Measurements from ENCODE around the gene CPLX3.
"Not testable (repeated sequence)": the region's sequence is repeated elsewhere in the genome, so short reads cannot be mapped to it uniquely, and the experiment has no call there.

CPLX3 gene, protein sequence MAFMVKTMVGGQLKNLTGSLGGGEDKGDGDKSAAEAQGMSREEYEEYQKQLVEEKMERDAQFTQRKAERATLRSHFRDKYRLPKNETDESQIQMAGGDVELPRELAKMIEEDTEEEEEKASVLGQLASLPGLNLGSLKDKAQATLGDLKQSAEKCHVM

DNA sequence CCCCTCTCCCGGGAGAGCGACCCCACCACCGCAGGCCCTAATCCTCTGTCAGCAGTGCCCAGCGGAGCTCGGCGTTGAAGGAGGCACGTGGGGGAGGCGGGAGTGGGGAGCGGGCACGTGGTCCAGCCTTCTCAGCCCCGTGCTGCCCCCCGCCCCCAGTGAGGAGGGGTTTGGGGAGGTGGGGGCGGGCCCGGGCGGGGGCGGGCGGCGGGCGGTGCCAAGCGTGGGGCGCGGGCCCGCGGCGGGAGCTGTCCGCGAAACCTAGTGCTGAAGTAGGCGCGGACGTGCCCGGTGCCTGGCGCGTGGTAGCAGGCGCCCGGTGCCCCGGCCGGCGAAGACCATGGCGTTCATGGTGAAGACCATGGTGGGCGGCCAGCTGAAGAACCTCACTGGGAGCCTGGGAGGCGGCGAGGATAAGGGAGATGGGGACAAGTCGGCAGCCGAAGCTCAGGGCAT is at the start of gene CPLX3:
Gene CPLX3, plus strand, starts transcription at position 264 of the 456 bp plus-strand sequence. Its CDS starts 77 bp downstream, at position 341.
- DNase-seq (peak; percentile 56), ATAC-seq (peak; percentile 33)

DNA sequence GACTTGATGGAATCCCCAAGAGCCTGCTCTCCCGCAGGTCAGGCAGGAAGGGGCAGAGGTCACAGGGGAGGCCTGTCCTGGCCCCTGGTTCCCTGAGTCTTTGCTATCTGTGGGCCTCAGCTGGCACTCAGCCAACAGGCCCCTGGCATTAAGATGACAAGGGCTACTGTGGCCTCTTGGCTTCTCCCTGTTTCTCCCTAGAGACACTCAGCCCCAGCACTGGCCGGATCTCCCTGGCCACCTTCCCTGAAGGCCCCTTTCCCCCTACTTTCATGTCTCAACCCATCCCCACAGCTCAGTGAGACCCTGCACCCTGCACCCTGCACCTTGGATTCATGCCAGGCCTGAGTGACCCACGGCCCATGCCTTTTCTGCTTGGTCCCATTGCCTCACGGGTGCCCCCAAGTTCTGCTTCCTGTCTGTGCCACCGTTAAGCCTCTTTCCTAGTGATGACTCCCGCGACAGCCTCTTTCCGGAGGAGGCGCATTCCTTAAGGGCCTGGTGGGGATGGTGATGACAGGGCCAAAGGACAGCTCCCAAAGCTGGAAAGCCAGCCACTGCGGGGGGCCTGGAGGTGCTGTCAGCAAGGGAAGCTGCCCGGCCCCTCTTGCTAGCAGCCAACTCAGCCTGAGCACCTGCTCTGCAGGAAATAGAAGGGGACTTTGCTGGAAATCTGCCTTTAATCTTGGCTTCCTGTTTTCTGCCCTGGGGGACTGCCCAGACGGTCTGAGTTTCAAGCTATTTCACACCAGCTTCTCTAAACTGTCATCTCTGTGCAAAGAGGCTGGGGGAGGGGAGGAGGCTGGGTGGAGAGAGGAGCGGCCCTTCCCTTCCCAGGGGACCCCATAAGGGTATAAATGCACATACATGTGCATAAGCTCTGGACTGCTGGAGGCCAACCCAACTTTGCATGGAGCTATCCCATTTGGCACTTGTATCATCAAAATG is 49.3 kb upstream of the CPLX3 start:
- ATAC-seq (peak; percentile 42), DNase-seq (peak; percentile 71)

DNA sequence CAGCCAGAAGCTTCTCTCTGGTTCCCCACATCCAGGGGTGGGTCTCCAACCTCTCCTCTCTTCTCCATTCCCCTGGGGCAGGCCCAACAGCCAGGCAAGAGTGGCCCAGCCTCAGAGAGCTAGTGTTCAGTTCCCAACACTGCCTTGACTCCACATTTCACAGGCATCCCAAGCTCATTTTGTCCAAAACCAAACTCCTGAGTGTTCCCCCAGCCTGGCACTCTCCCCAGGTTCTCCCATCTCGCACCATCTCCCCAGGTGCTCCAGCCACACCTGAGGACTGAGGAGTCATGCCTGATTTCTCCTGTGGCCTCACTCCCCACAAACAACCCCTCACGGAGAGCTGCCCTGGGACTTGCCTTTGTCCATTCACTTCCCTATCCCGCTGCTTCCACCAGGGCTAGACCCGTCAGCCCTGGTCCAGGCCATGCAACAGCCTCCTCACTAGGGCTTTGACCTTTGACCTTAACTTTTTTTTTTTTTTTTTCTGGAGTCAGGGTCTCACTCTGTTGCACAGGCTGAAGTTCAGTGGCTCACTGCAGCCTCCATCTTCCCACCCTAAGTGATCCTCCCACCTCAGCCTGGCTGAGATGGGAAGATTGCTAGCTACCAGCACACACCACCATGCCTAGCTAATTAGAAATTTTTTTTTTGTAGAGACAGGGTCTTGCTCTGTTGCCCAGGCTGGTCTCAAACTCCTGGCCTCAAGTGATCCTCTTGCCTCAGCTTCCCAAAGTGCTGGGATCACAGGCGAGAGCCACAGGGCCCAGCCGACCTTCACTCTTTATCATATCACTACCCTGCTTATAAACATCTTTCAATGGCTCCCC is 48.4 kb upstream of the CPLX3 start:
- DNase-seq, result no peak

DNA sequence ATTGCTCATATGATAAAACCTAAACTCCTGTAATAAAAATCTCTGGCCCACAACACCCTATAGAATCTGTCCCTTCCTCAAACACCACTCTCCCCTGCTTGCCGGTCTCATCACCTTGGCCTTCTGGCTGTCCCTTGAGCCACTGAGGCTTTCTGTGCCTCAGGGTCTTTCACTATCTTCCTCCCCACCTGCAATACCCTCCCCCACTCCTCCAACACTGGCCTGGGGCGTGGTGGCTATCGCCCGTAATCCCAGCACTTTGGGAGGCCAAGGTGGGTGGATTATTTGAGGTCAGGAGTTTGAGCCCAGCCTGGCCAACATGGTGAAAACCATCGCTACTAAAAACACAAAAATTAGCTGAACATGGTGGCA is 47.8 kb upstream of the CPLX3 start:
- ATAC-seq, result no peak

More for the DNA sequence above, 48.4 kb upstream of the CPLX3 start:
- ATAC-seq, result no peak

DNA sequence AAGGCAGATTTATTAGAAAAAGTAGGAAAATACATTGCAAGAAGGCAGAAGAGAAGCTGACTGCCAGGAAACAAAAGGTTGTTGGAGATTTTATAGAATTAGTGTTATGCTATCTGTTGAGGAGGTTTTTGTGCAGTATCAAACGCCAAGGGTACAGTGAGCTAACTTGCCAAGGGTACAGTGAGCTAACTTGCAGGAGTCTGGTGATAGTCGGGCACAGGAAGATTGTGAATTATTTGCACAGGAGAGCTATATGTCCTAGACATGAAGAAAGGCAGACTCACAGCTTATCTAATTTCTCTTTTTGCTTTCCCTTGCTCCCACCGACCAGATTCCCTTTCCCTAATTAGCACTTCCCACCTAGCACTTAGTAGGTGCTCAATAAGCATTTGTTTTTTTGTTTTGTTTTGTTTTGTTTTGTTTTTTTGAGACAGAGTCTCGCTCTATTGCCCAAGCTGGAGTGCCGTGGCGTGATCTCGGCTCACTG is 47.2 kb upstream of the CPLX3 start:
- DNase-seq (no peak), ATAC-seq (no peak)

More for the DNA sequence above, 47.8 kb upstream of the CPLX3 start:
- DNase-seq, result no peak

DNA sequence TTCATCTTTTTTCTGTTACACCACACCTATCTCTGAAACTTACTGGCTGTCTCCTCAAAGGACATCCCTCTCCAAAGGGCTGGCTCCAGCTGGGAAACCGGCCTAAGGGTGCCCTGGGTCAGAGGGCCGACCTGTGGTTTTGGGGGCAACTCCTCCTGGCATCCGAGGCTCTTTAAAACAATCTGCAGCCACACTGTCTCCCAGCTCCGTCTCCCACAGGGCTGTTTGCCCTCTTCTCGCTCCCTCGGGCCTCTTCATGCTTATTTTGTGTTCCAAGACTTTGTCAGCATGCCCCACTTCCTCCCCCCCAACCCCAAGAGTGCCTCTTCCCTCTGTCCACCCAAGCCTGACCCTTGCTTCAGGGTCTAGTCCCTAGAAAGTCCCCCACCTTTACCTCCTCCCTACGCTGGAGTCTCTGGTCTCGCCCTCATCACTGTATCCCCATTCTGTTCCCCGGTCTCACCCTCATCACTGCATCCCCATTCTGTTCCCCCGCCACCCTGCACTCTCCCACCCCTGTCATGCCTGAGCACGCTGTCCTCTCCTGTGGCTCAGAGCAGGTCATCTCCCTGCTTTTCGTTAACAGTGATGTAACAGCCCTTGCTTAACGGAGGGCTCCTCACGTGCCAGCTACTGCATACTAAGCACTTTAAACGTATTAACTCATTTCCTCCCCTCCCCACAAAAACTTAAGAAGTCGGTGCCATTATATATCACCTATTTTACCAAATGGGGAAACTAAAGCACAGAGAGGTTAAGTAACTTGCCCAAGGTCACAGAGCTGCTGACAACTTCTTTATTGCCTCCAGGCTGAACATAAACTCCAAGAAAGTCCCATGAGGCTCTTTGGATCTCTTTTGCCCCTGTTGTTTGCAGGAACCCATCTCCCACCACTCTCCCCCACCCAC is 45.6 kb upstream of the CPLX3 start:
- DNase-seq (no peak), ATAC-seq (peak; percentile 1)

DNA sequence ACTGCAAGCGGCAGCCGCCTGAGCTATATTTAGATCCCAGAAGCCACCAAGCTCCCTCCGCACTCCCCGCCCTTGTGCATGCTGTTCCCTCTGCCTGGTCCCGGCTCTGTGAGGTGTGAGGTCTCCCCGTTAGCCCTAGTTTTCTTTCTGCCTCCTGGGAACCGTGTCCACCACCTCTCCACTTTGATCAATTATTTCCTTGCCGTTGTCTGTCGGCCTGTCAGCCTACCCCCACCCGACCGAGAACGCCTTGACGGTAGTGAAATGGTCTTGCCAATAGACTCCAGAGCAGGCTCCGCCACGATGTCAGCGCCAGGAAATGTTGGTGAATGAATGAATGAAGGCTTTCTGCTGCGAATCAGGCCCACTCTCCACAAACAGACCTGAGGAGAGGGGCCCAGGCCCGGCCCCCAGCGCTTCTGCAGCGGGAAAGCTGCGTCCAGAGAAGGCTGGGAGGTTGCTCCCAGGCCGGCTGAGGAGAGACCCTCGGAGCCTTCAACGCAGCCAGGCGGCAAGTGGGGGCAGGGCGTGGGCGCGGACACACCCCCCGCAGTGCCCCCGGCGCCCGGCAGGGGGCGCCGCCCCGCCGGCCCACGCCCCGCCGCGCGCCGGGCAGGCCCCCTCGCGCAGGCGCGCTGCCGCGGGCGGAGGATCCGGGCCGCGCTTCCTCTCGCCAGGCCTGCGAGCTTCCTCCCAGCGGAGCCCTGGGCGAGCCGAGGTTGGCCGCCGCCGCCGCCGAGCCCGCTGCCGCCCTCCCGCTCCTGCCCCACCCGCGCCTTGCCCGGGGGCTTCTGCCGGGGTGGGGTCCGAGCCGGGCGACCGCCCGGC is 44.8 kb upstream of the CPLX3 start, which contains the start of gene CSK:
Gene CSK, plus strand, starts transcription at position 650 of the 828 bp plus-strand sequence. CDS start 16,218 bp downstream, outside the sequence.
- DNase-seq (peak; percentile 86), ATAC-seq (peak; percentile 42)

DNA sequence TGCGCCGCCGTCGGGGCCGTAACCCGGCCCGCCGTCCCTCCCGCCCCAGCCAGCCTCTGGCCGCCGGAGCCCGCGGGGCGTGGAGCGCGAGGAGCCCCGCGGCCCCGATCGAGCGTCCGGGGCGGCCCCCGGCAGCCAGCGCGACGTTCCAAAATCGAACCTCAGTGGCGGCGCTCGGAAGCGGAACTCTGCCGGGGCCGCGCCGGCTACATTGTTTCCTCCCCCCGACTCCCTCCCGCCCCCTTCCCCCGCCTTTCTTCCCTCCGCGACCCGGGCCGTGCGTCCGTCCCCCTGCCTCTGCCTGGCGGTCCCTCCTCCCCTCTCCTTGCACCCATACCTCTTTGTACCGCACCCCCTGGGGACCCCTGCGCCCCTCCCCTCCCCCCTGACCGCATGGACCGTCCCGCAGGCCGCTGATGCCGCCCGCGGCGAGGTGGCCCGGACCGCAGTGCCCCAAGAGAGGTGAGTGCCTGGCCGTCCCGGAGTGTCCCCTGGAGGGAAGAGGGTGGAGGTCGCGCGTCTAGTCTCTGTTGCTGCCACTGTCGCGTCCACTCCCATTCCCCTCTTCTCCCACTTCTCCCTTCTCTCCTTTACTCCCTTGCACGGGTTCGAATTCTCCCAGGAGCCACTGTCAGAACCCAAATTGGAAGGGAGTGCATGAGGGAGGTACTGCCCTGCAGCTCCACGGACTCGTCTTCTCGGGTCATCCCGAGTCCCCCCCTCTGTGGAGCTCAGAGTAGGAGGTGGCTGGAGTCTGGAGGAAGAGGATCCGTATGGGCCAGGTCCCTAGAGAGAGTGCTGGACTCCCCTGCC is 44.0 kb upstream of the CPLX3 start:
- DNase-seq (peak; percentile 68), ATAC-seq (peak; percentile 2)

DNA sequence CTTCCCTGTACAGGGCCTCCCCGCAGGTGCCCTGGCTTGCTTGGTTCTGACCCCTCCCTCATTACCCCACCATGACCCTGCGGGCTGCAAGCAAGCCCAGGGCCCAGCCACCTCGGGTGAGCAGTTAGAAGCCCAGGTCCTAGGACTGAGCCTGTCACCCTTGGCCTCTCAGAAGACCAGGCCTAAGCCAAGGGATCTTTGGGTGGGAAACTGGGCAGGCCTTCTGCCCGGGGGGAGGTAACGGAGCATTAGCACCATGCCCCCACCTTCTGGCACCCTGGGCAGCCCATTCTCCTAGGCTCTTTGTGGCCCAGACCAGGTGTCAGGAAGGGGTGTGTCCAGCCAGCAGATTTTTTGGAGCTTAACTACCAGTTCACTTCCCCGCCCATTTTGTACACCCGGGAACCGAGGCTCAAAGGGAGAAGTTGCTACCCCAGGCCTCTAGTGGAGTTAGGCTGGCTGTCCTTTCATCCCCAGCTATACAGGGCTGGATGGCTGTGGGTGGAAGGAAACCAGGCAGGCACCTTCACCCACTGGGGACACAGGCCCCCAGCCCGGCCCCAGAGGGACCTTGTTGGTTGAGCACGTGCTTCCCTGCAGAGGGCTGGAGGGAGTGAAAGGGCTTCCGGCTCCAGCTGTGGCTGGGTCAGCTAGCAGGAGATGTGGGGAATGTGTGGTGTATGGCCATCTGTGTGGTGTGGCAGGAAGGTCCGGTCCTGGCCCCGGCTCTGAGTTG is 43.2 kb upstream of the CPLX3 start:
- peak; percentile 63 for DNase-seq
- no peak for ATAC-seq

DNA sequence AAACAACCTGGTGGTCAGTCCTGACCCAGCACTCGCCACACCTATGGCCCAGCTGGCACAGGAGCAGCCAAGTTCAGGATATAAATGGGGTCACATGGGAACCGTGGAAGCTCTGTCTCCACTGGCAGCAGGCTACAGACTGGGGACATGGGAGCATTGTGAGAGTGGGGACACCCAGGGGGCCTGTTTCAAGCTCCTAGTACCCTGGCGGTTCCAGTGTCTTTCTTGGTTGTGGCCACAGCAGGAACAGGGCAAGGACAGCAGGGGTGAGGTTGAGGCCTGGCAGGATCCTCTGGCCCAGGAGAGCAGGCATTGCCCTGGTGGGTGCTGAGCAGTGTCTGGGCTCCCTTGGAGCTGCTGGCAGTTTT is 42.6 kb upstream of the CPLX3 start:
- DNase-seq (no peak), ATAC-seq (no peak)

DNA sequence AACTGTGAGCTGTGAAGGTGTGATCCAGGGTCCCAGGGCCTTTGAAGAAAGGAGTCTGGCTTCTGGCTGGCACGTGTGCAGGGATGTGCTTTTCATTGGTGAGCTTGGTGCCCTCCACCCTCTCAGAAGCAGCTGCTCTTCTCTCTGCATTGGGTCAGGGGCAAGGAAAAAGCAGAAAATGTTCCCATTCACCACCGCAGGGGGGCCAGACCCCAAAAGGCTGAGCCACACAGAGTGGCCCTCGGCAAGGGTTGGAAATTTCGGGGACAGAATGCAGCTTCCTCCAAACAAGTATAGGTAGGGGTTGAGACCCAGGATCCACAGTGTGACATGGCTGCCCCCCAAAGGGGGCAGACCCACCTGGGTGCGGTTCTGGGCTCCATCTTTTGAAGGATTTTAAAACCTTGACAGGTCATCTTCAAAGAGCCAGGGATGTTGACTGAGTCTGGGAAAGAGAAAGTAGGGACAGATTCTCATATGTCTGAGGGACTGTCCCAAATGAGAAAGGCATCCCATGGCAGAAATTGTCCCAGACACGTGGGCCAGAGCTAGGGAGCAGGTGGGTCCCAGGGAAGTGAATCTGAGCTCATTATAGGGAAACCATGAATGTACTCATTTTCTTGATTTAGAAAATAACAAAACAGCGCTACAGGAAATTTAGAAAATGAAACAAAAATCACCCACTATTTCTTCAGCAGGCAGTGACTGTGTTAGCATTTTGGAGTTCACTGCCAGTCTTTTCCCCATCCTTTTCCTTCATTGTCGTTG is 41.8 kb upstream of the CPLX3 start:
- ATAC-seq (no peak), DNase-seq (peak; percentile 54)

DNA sequence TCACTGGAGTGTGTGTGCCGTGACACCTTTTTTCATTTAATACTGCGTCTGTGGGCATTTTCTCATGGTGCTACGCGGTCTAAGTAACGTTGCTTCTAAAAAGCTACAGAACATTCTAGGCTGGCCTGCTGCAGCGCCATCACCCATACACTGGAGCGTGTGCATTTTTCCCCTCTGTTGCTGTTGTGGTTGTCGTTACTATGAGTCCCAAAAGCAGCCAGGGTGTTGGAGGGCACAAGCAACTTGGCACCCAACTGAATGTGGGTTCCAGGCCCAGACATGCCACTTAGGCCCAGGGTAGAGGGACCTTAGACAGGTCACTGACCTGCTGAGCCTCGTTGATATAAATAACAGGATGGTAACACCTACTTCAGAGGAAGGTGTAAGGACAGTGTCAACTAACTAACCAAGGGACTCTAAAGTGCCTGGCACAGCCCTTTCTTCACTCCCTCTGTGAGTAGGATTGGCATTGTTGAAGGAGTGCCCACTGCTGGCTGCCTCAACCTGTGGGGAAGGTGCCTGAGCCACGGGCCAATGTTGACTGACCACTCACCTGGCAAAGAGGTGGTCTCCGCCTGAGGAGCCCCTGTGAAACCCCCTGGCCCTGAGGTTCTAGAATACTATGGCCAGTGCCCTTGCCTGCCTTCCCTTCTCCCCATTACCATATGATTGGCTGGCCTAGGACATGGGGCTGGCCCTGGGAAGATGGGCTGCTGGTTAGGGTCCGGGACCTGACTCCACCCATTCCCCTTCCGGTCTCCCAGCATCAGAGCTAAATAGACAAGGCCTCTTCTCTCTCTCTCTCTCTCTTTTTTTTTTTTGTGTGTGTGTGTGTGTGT is 41.0 kb upstream of the CPLX3 start:
- ATAC-seq, result no peak
- peak; percentile 57 for DNase-seq

DNA sequence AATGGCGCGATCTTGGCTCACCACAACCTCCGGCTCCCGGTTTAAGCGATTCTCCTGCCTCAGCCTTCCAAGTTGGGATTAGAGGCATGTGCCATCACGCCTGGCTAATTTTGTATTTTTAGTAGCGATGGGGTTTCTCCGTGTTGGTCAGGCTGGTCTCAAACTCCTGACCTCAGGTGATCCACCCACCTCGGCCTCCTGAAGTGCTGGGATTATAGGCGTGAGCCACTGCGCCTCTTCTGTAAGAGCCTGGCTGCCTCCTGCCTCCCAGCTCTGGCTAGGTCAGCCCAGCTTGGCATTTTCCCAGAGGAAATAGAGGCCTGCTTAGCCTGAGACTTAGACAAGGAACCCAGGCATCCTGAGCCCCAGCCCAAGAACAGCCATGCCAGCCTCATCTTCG is 40.3 kb upstream of the CPLX3 start:
- not testable (repeated sequence) for DNase-seq, ATAC-seq

DNA sequence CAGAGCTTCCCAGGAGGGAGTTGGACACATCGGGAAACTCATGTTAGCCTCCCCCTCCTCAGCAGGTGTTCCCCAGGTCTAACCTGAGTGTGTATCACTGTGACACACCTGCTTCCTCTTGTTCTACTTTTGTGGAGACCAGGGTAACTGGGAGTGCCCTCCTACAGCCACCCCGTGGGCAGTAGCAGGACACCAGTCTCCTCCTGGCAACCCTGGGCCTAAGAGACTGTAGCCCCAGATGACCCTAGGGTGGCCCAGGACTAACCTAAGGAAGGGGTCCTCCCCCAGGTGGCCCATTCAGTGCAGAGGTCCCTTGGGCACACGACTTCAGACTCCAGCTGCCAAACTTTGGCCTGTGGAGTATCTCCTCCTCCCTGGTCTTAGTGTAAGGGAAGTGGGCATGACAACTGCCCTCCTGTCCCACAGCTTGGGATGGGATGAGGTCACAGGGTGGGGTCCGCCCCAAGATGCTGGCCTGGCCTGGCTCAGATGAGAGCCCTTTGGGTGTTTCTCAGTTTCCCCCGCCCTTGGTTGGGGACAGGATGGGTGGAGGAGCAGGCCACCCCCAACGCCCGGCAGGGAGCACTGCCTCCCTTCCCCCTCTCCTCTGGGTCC is 39.8 kb upstream of the CPLX3 start:
- ATAC-seq, result no peak
- peak; percentile 36 for DNase-seq

DNA sequence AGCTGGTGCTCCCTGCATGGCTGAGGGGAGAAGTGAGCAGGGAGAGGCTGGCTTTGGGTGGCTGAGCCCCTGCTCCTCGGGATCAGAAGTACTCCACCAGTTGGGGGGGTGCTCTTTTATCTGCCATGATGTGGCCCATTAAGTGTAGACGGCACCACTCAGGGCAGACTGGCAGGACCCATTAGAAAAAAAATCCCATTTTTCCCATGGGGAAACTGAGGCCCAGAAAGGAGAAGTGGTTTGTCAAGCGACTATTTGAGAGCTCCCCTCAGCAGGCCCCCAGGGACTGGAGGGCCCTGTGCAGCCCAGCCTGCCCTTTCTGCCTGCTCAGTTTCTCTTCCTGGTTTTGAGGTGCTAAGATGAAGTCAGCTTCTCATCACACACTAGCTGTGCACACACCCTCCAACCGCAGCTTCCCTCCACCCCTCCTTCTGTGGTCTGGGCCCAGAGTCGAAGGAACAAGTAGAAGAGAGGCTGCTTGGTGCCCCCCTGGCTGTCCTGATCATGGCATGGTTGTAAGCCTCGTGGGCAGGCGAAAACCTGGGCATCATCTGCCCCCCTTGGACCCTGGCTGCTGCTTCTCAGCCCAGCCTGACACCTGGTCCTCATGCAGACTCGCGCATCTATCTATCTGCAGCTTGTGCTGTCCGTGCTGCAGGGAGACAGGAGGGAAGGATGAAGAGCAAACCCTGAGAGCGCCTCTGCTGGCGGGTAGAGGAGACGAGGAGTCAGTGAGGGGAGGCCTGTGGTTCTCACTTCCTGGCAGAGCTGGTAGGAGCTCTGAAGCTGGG is 39.0 kb upstream of the CPLX3 start:
- DNase-seq, result peak; percentile 94
- peak; percentile 73 for ATAC-seq
